OCI-LY1 (cell line): ENCODE data around the gene TRAPPC13.
"Not testable (repeated sequence)": the region's sequence is repeated elsewhere in the genome, so short reads cannot be mapped to it uniquely, and the experiment has no call there.

Experiments
- H2AFZ ChIP-seq: fragments of 200-600 bp; sonication (generic), shearing (Covaris generic); 2 replicates; pipeline ENCODE4 v1.6.0; 2014; ENCODE audit warnings: antibody characterized with exemption, mild to moderate bottlenecking, low read length
- H3F3A ChIP-seq: fragments of 200-600 bp; sonication (generic), shearing (Covaris generic); 2 replicates; pipeline ENCODE4 v1.6.0; 2014; ENCODE audit warnings: mild to moderate bottlenecking, antibody characterized with exemption, low read length, moderate library complexity; ENCODE audit not compliant: insufficient read depth
- H3K27ac ChIP-seq: fragments of 200-600 bp; sonication (generic); 2 replicates; pipeline ENCODE4 v1.5.1; 2014; ENCODE audit warnings: low read length, mixed run types, mild to moderate bottlenecking, low read depth; ENCODE audit not compliant: poor library complexity, severe bottlenecking
- H3K27me3 ChIP-seq: fragments of 200-600 bp; sonication (generic); 2 replicates; pipeline ENCODE4 v1.6.0; 2014; ENCODE audit warnings: antibody characterized with exemption, mild to moderate bottlenecking, low read length, moderate library complexity; ENCODE audit not compliant: insufficient read depth
- H3K36me3 ChIP-seq: fragments of 200-600 bp; sonication (generic); 2 replicates; pipeline ENCODE4 v1.6.1; 2014; ENCODE audit warnings: mild to moderate bottlenecking, antibody characterized with exemption, low read length, moderate library complexity, mixed read lengths; ENCODE audit not compliant: insufficient read depth
- H3K4me1 ChIP-seq: fragments of 200-600 bp; sonication (generic); 2 replicates; pipeline ENCODE4 v1.5.1; 2014; ENCODE audit warnings: mild to moderate bottlenecking, low read length, moderate library complexity; ENCODE audit not compliant: insufficient read depth, severe bottlenecking
- H3K4me2 ChIP-seq: fragments of 200-600 bp; sonication (generic), shearing (Covaris generic); 2 replicates; pipeline ENCODE4 v1.6.1; 2014; ENCODE audit warnings: low read length
- H3K4me3 ChIP-seq: fragments of 200-600 bp; sonication (generic); 2 replicates; pipeline ENCODE4 v1.5.1; 2014; ENCODE audit warnings: low read length, low read depth, mild to moderate bottlenecking, mixed read lengths; ENCODE audit not compliant: poor library complexity, severe bottlenecking
- H3K79me2 ChIP-seq: fragments of 200-600 bp; shearing (Covaris generic); 2 replicates; pipeline ENCODE4 v1.6.1; 2016; ENCODE audit warnings: mixed run types, low read length, mixed read lengths; ENCODE audit not compliant: insufficient read depth
- H3K9ac ChIP-seq: fragments of 200-600 bp; sonication (generic), shearing (Covaris generic); 2 replicates; pipeline ENCODE4 v1.6.1; 2014; ENCODE audit warnings: mild to moderate bottlenecking, low read length, mixed read lengths
- H3K9me2 ChIP-seq: fragments of 200-600 bp; sonication (generic), shearing (Covaris generic); 2 replicates; pipeline ENCODE4 v1.6.1; 2014; ENCODE audit warnings: low read depth, mild to moderate bottlenecking, low read length, mixed read lengths
- H3K9me3 ChIP-seq: fragments of 200-600 bp; shearing (Covaris generic); 2 replicates; pipeline ENCODE4 v1.6.1; 2014; ENCODE audit warnings: low read length, mixed read lengths
- H4K20me1 ChIP-seq: fragments of 200-600 bp; sonication (generic), shearing (Covaris generic); 2 replicates; pipeline ENCODE4 v1.6.0; 2016; ENCODE audit warnings: mild to moderate bottlenecking, low read length; ENCODE audit not compliant: insufficient read depth
- CTCF ChIP-seq: fragments of 200-600 bp; sonication (generic), shearing (Covaris generic); IDR thresholded peaks from 2 replicates; pipeline ENCODE4 v1.5.1; 2017; ENCODE audit warnings: mild to moderate bottlenecking, antibody characterized with exemption, low read length, moderate library complexity, mixed read lengths
- EZH2 ChIP-seq: fragments of 200-600 bp; sonication (generic), shearing (Covaris generic); IDR thresholded peaks from 2 replicates; pipeline ENCODE4 v1.8.0; 2017; ENCODE audit warnings: borderline replicate concordance, mixed run types, mild to moderate bottlenecking, antibody characterized with exemption, low read length, moderate library complexity, mixed read lengths

The TRAPPC13 gene

GRCh38 chr5:65674749-65675148 is 49.9 kb downstream of the TRAPPC13 start:
- Histone ChIP-seq H3K4me3 (no peak overlapping the region), H4K20me1 (no peaks in the 10 kb centered on the region), H3K27me3 (no peaks in the 10 kb centered on the region), H2AFZ (no peak overlapping the region), H3K4me1 (no peaks in the 10 kb centered on the region), H3K9me3 (no peaks in the 10 kb centered on the region), H3F3A (no peaks in the 10 kb centered on the region), H3K27ac (no peak overlapping the region), H3K9ac (no peak overlapping the region), H3K4me2 (no peak overlapping the region), H3K79me2 (no peaks in the 10 kb centered on the region), H3K36me3 (peaks cover 33% of the 10 kb centered on the region), H3K9me2 (no peaks in the 10 kb centered on the region)
- TF ChIP-seq EZH2: no peak
- no peak for TF ChIP-seq CTCF

GRCh38 chr5:65676056-65676455 is 51.2 kb downstream of the TRAPPC13 start:
- H2AFZ ChIP-seq, H3K27me3 ChIP-seq, H3F3A ChIP-seq, H3K4me1 ChIP-seq, H4K20me1 ChIP-seq, H3K9ac ChIP-seq, H3K79me2 ChIP-seq, H3K9me2 ChIP-seq, H3K27ac ChIP-seq, H3K4me2 ChIP-seq, H3K9me3 ChIP-seq, H3K4me3 ChIP-seq: not testable (repeated sequence)
- peaks cover 35% of the 10 kb centered on the region for H3K36me3 ChIP-seq

- H3K4me1 ChIP-seq: no peaks in the 10 kb centered on the region
These were observed 57.3 kb downstream of the TRAPPC13 start for GRCh38 chr5:65682148-65682547.

More at GRCh38 chr5:65682148-65682547, 57.3 kb downstream of the TRAPPC13 start:
- no peaks in the 10 kb centered on the region for H4K20me1 ChIP-seq
- no peak overlapping the region for H3K9ac ChIP-seq
- no peak overlapping the region for H3K4me3 ChIP-seq
- no peaks in the 10 kb centered on the region for H3K79me2 ChIP-seq
- H3K27ac ChIP-seq: no peak overlapping the region
- H3K4me2 ChIP-seq: no peak overlapping the region
- peaks cover 42% of the 10 kb centered on the region for H3K36me3 ChIP-seq
- no peak overlapping the region for H2AFZ ChIP-seq
- no peaks in the 10 kb centered on the region for H3K9me3 ChIP-seq
- no peaks in the 10 kb centered on the region for H3F3A ChIP-seq
- H3K27me3 ChIP-seq: no peaks in the 10 kb centered on the region
- no peak for TF ChIP-seq CTCF
- TF ChIP-seq EZH2: no peak
- no peaks in the 10 kb centered on the region for H3K9me2 ChIP-seq
